Keratinocyte (primary cell): ENCODE measurements around the gene NRXN2. TPM values are rescaled to one million over a fixed set of nuclear protein-coding genes. Genes with fewer than 3 reads are reported as not detected.

Experiments used
- DNase-seq: peaks from one replicate; pipeline ENCODE4 v3.0.0-alpha.2; 2011; ENCODE audit warnings: low read depth, missing footprints, low spot score
- FAIRE-seq: peaks from 2 replicates; lab custom pipeline; 2011; peaks lifted over from hg19 to GRCh38; lab: Jason Lieb, UNC
- H2AFZ ChIP-seq: 2 replicates; pipeline ENCODE4 v1.6.0; 2012; ENCODE audit warnings: low read length, control low read depth, inconsistent platforms; ENCODE audit not compliant: control insufficient read depth
- H3K27ac ChIP-seq: 2 replicates; pipeline ENCODE4 v1.5.1; 2011; ENCODE audit warnings: low read length; ENCODE audit not compliant: control insufficient read depth, insufficient read depth
- H3K27me3 ChIP-seq: 3 replicates; pipeline ENCODE4 v1.6.0; 2011; ENCODE audit warnings: low read length; ENCODE audit not compliant: control insufficient read depth, insufficient read depth; ENCODE audit errors: extremely low read depth
- H3K36me3 ChIP-seq, 2 experiments: 2 replicates in 1 of 2; 3 replicates in 1 of 2; pipeline ENCODE4 v1.5.1; 2011; ENCODE audit warnings: low read length in 2 of 2, mild to moderate bottlenecking in 1 of 2; ENCODE audit not compliant: control insufficient read depth in 2 of 2, insufficient read depth in 2 of 2; ENCODE audit errors: extremely low read depth in 1 of 2
- H3K4me1 ChIP-seq: 3 replicates; pipeline ENCODE4 v1.5.1; 2011; ENCODE audit warnings: low read length; ENCODE audit not compliant: control insufficient read depth, insufficient read depth; ENCODE audit errors: extremely low read depth
- H3K4me2 ChIP-seq: 3 replicates; pipeline ENCODE4 v1.6.0; 2011; ENCODE audit warnings: low read depth, low read length; ENCODE audit not compliant: control insufficient read depth, insufficient read depth; ENCODE audit errors: extremely low read depth
- H3K4me3 ChIP-seq, 3 experiments: fragments of 200-600 bp in 1 of 3; sonication (generic) in 1 of 3; 2 replicates in 2 of 3; 3 replicates in 1 of 3; pipeline ENCODE4 v1.5.1; 2011 to 2016; ENCODE audit warnings: low read length in 3 of 3, mild to moderate bottlenecking in 3 of 3, control low read depth in 2 of 3, inconsistent platforms in 1 of 3, low read depth in 1 of 3, mixed read lengths in 1 of 3, mixed run types in 1 of 3, moderate library complexity in 1 of 3; ENCODE audit not compliant: control insufficient read depth in 2 of 3, insufficient read depth in 2 of 3; ENCODE audit errors: extremely low read depth in 1 of 3
- H3K79me2 ChIP-seq: 2 replicates; pipeline ENCODE4 v1.6.0; 2012; ENCODE audit warnings: low read length; ENCODE audit not compliant: control insufficient read depth, insufficient read depth
- H3K9ac ChIP-seq: 3 replicates; pipeline ENCODE4 v1.6.0; 2011; ENCODE audit warnings: low read length; ENCODE audit not compliant: control insufficient read depth, insufficient read depth; ENCODE audit errors: extremely low read depth
- H3K9me1 ChIP-seq: 3 replicates; pipeline ENCODE4 v1.6.0; 2011; ENCODE audit warnings: low read length; ENCODE audit not compliant: control insufficient read depth, insufficient read depth; ENCODE audit errors: extremely low read depth
- H3K9me3 ChIP-seq: 2 replicates; pipeline ENCODE4 v1.5.1; 2012; ENCODE audit warnings: low read depth, low read length; ENCODE audit not compliant: control insufficient read depth
- H4K20me1 ChIP-seq: 3 replicates; pipeline ENCODE4 v1.6.0; 2011; ENCODE audit warnings: low read length; ENCODE audit not compliant: control insufficient read depth, insufficient read depth; ENCODE audit errors: extremely low read depth
- CTCF ChIP-seq, 3 experiments: IDR thresholded peaks in 1 of 3; conservative IDR thresholded peaks in 1 of 3; optimal IDR thresholded peaks in 1 of 3; 2 replicates in 2 of 3; 3 replicates in 1 of 3; pipeline versions ENCODE3 to v1.5.1; 2011; ENCODE audit warnings: low read length in 3 of 3, mild to moderate bottlenecking in 3 of 3, moderate library complexity in 2 of 3, control low read depth in 1 of 3, inconsistent platforms in 1 of 3; ENCODE audit not compliant: insufficient read depth in 2 of 3; ENCODE audit errors: extremely low read depth in 1 of 3
- EZH2 ChIP-seq: IDR thresholded peaks from one replicate; pipeline ENCODE4 v1.6.1; 2012; ENCODE audit warnings: inconsistent platforms, mild to moderate bottlenecking, low read length, moderate library complexity
- dilution Hi-C: fragments of 300-500 bp; cut with MboI; formaldehyde crosslinking; loops from one replicate; pipeline ENCODE4 v1.7.0; 2020; ENCODE audit warnings: low sequenced_read_pairs; ENCODE audit not compliant: extremely low pct_ligation_motif_present
- polyA plus RNA-seq, 5 experiments: library from polyadenylated mRNA; depleted of rRNA in 3 of 5; stranded (reverse) in 3 of 5; stranded (forward) in 1 of 5; unstranded in 1 of 5; fragments of >200 nt; gene quantifications; 1 replicate in 1 of 5; 2 replicates in 3 of 5; 3 replicates in 1 of 5; pipeline versions ENCODE4 v1.2.1 to v1.2.3, GENCODE V29; 2011 to 2012; ENCODE audit warnings: missing spikeins in 2 of 5, low read depth in 1 of 5, low replicate concordance in 1 of 5

The NRXN2 gene
- polyA plus RNA-seq, 1 donor (not counting 4 experiments of a cell fraction or from before 2014, with no cell fraction given), result not detected

- Histone ChIP-seq H3K79me2 (no peaks in the 10 kb centered on the region), H3K27me3 (no peaks in the 10 kb centered on the region), H3K27ac (no peak overlapping the region), H3K9ac (no peak overlapping the region), H3K9me1 (no peaks in the 10 kb centered on the region), H2AFZ (no peak overlapping the region), H3K36me3 (no peaks in the 10 kb centered on the region), H3K4me1 (peaks cover 15% of the 10 kb centered on the region), H3K4me3 (no peak overlapping the region), H4K20me1 (no peaks in the 10 kb centered on the region), H3K4me2 (no peak overlapping the region), H3K9me3 (no peaks in the 10 kb centered on the region)
- dilution Hi-C loops, result no loop called here
- no peak for FAIRE-seq
- TF ChIP-seq CTCF (optimal IDR thresholded peaks at IDR 0.05 in 1 of 3, IDR thresholded peaks at IDR 0.05 in 1 of 3, conservative IDR thresholded peaks at IDR 0.05 in 1 of 3; ENCODE audit: extremely low read depth in 1 of 3, insufficient read depth in 2 of 3, low read length in 3 of 3), result no peak
- DNase-seq, result no peak
Measured at GRCh38 chr11:64661146-64661545, 61.9 kb downstream of the NRXN2 start.

GRCh38 chr11:64660706-64661105 lies 62.3 kb downstream of the NRXN2 start:
- no peak for DNase-seq
- no peak overlapping the region for H2AFZ ChIP-seq
- no peaks in the 10 kb centered on the region for H3K27me3 ChIP-seq
- H3K9me3 ChIP-seq, result no peaks in the 10 kb centered on the region
- FAIRE-seq, result no peak
- H3K4me2 ChIP-seq, result no peak overlapping the region
- H3K36me3 ChIP-seq, result no peaks in the 10 kb centered on the region
- TF ChIP-seq EZH2 (no peak), CTCF (optimal IDR thresholded peaks at IDR 0.05 in 1 of 3, IDR thresholded peaks at IDR 0.05 in 1 of 3, conservative IDR thresholded peaks at IDR 0.05 in 1 of 3; ENCODE audit: extremely low read depth in 1 of 3, insufficient read depth in 2 of 3, low read length in 3 of 3) (no peak)
- H3K27ac ChIP-seq, result no peak overlapping the region
- no peak overlapping the region for H3K4me3 ChIP-seq
- dilution Hi-C loops, result no loop called here
- H4K20me1 ChIP-seq, result no peaks in the 10 kb centered on the region
- H3K4me1 ChIP-seq, result peaks cover 15% of the 10 kb centered on the region
- no peak overlapping the region for H3K9ac ChIP-seq
- no peaks in the 10 kb centered on the region for H3K79me2 ChIP-seq
- no peaks in the 10 kb centered on the region for H3K9me1 ChIP-seq
